Measurements from ENCODE around the gene ZNF830.
"Not testable (repeated sequence)": the region's sequence is repeated elsewhere in the genome, so short reads cannot be mapped to it uniquely, and the experiment has no call there.

ZNF830 gene, protein sequence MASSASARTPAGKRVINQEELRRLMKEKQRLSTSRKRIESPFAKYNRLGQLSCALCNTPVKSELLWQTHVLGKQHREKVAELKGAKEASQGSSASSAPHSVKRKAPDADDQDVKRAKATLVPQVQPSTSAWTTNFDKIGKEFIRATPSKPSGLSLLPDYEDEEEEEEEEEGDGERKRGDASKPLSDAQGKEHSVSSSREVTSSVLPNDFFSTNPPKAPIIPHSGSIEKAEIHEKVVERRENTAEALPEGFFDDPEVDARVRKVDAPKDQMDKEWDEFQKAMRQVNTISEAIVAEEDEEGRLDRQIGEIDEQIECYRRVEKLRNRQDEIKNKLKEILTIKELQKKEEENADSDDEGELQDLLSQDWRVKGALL

DNA sequence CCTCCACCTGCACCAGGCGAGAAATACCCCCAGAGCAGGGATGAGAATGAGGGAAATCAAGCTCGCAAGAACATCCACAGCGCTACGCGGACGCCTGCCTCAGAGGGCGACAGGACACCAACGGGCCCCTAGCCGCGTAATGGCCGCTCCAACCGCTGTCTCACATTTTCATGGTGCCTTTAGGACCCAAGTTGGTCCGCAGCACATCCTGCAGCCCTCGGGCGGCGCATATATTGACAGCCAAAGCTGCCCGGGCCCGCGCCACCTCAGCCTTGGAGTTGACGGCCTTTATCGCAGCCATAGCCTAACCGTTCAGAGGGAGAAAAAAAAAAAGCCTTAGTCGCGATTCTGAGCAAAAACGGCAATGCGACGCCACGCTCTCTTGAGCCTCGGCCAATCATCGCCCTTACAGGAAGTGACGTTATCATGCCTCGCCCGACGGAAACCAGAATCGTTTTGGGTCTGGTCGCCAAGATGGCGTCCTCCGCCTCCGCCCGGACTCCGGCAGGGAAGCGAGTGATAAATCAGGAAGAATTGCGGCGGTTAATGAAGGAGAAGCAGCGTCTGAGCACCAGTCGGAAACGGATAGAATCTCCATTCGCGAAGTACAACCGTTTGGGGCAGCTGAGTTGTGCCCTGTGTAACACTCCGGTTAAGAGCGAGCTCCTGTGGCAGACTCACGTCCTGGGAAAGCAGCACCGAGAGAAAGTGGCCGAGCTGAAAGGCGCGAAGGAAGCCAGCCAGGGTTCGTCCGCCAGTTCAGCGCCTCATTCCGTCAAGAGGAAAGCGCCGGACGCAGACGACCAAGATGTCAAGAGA, at the start of gene ZNF830, which contains the start of gene CCT6B:
Gene ZNF830, plus strand, starts transcription at position 448 of the 819 bp plus-strand sequence. Its CDS starts 27 bp downstream, at position 475.
Gene CCT6B, minus strand, starts transcription at position 368 of the 819 bp plus-strand sequence. Its CDS starts 67 bp downstream, at position 301.
- peak; percentile 81 for DNase-seq

DNA sequence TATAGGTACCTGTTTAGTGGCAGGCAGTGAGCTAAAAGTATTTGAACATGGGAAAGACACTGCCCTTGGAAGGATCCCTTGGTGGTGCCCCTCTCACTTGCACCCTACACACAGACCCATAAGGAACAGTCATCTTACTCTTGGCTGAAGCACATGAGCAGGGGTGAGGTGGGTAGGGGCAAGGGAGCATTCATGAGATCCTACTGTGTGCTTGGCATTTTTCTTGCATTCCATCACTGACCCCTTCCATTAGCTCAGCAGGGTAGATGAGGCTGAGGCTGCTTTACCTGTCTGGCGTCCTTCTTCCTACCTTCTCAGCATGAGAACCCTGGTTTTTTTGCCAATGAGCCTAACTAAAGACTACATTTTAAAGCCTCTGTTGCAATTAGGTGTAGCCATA, 48.3 kb upstream of the ZNF830 start:
- DNase-seq: no peak

DNA sequence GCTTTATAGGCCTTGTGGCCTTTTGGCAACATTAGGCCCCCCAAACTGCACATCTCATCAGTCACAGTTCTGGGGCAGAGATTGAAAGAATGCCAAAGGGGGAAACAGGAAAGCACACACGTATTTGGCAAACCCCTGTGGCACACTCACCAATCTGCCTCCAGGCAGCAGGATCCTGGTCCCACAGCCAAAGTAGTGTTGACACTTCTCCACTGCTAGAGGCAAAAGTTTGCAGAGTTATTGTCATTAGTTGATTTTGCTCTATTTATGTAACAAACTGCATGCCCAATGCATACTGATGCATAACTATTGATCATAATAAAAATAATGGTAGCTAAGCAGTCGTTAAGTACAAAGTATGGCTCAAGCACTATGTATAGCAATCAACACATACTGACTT, 45.2 kb upstream of the ZNF830 start:
- DNase-seq: no peak

DNA sequence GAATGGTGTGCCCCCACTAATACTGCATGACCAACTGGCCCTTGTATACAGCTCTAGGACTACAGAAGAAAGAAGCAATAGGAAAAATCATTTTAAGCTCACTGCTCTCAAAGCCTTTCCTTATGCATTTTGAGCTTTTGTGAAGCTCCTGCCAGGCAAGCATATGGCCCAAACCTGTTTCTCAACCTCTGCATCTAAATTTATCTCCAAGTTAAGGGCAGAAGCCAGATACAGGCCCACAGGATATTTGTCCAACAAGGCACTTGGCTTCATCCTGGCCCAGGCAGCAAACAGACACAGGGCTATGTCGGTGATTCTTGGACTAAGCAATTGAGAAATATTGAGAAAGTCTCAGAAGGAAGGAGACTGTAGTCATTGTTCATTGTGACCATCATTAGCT, 44.0 kb upstream of the ZNF830 start:
- no peak for DNase-seq

DNA sequence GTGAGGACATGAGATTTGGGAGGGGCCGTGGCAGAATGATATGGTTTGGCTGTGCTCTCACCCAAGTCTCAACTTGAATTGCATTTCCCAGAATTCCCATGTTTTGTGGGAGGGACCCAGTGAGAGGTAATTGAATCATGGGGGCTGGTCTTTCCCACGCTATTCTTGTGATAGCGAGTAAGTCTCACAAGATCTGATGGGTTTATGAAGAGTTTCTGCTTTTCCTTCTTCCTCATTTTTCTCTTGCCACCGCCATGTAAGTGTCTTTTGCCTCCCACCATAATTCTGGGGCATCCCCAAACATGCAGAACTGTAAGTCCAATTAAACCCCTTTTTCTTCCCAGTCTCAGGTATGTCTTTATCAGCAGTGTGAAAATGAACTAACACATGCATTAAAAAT, 40.7 kb upstream of the ZNF830 start:
- no peak for DNase-seq

DNA sequence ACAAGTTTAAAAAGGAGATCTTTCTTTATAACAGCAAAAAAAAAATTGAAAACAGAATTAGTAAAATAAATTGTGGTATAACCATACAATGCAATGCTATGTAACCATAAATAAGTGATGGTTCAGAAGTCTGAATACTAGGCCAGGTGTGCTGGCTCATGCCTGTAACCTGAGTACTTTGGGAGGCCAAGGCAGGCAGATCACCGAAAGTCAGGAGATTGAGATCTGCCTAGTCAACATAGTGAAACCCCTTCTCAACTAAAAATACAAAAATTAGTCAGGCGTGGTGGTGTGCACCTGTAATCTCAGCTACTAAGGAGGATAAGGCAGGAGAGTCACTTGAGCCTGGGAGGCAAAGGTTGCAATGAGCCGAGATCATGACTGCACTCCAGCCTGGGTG, 34.7 kb upstream of the ZNF830 start:
- DNase-seq: no peak

DNA sequence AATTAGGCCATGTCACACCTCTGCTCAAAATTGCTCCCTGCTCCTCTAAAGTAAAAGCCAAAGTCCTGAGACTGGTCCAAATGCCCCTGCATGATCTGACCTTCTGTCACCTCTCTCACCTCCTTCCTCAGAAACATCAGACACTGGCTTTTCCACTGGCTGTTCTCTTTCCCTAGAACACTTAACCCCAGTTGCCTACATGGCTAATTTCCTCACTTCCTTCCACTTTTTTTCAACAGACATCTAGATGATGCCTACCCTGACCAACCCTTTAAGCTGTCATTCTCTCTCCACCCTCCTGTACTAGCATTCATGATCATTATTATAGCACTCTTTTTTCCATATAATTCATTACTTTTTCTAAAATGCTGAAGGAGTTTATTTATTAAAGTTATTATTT, 31.1 kb upstream of the ZNF830 start:
- no peak for DNase-seq

DNA sequence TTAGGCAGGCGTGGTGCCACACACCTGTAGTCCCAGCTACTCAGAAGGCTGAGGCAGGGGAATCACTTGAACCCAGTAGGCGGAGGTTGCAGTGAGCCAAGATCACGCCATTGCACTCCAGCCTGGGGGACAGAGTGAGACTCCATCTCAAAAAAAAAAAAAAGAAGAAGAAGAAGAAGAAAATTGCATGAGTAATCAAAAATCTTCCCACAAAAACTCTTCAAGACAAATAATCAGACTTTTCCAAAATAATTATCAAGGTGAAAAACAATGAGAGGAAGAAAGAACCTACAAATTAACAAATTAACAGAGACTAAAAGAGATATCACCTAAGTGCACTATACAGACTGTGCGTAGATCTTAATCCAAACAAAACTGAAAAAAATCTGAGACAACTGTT, 10.6 kb upstream of the ZNF830 start:
- not testable (repeated sequence) for DNase-seq

DNA sequence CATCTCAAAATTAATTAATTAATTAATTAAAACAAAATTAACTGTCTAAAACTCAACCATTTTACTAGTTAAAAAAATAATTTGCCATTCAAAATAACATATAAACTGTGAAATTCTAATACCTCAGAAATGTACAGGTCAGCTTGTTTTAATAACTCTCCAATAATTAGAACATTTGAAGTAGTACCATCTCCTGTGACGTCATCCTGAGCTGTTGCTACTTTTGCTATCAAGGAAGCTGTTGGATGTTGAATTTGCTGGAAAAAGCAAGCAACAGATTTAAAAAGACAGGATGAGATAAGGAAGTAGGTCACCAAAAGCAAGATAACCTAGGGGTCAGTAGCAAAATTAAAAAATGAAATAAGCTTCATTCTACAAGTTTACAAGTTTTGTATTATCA, 2.9 kb upstream of the ZNF830 start:
- no peak for DNase-seq

DNA sequence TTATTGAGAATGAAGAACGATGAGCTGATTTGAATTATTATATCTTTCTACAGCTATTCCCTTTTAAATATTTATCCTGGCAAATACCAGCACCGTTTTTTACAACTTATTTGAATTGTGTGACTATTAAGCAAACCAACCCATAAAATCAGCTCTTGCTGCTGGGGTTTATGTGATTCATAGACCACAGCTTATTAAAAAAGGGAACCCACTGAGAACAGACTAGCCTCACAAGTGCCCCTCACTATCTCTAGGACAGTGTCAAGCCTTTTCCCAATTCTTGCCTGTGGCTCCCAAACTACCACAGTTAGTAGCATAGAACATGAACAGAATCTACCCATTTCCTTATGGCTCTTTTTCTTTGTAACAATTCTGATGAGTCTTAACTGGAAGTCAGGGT, 12.8 kb downstream of the ZNF830 start:
- DNase-seq: no peak

DNA sequence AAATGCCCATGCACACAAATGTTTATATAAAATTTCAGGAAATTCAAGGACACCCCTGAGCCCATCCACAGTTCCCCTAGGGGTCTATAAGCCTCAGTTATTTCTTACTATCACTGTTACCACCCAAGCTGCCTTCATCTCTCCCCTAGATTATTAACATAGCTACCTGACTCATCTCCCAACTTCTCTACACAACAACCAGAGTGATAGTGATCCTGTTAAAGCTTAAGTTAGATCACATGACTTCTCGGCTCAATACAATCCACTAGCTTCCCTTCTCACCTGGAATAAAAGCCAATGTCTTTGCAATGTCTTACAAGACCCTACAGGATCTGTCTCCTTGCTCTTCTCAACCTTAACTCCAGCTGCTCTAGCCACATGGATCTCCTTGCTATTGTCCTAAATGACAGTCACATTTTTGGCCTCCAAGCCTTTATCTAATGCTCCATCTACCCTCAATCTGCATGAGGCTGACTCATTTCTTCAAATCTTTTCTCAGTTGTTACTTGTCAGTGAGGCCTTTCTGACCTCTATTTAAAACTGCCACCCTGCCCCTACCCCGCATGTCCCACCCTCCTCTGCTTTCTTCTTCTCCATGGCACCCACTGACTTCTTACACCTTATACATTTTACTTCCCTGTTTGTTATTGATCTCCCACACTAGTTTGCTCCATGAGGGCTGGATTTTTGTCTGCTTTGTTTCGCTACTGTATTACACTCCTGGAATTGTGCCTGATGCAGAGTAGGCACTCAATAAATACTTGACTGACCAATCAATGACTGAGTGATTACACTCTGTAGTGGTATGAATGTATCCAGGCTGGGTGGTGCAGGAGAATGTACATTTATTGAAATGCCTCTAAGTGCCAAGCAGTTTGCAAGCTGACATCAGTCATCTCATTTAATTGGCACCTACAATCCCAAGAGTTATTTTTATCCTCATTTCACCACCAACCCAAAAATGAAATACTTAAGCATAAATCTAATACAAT, 13.8 kb downstream of the ZNF830 start:
- no peak for DNase-seq

DNA sequence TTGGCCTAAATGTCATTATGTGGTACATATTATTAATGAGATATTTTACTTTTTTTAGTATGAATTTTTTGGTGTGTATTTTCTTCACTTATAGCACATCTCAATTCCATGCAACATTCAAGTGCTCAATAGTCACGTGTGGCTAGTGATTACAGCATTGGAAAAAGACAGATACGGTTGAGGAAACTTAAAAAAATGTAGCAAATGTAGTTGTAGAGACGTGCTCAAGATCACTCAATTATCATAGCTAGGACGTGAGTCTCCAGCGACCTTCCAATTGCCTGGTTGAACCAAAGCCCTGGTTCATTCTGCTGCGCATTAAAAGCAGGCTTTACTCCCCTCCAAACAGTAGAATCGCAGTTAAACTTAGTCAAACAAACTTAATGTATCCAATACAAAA, 17.8 kb downstream of the ZNF830 start:
- no peak for DNase-seq

DNA sequence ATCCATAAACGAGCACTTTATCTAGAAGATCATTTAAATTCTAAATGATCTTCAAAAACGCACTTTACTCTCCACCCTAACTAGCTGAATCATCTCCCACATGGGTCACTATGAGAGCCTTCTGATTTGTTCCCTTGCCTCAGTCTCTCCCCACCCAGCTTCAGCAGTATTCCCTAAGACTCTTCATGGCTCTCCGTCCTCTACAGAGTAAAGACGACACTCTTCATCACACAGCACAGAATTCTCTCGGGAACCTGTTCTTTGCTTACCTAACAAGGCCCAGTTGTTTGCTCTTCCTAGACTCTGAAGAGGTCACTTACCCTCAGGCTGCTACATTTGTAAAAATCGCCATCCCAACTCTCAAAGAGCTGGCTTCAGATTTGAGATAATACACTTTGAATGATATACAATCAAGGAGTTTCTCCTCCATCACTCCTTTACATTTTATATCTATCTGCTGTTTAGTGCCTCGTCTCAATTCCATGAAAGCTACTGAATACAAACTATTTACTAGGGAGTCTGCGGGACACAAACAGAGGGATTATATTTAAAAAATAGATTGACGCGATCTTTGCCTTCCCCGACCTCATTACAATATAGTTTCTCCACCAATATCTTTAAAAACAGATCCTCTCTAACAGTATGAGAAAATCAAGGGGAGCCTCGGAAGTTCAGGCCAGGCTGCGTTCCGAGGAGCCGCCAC, 18.5 kb downstream of the ZNF830 start:
- no peak for DNase-seq

DNA sequence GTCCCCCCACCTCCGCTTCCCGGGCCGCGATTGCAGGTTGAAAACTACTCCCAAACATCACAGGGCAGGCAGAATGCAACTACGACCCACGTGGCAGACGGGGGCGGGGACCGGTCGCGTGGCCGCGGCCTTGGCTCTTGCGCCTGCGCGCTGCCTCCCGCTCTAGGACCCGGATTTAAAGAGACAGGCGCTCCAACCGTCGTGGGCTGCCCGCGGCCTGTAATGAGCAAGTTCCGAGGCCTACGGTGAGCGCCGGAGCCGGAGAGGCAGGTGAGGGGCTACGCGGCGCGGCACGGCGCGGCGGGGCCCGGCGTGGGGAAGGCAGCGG, 19.0 kb downstream of the ZNF830 start, which contains the start of gene LIG3:
Gene LIG3, plus strand, starts transcription at position 160 of the 328 bp plus-strand sequence. CDS start 2,494 bp downstream, outside the sequence.
- peak; percentile 85 for DNase-seq

DNA sequence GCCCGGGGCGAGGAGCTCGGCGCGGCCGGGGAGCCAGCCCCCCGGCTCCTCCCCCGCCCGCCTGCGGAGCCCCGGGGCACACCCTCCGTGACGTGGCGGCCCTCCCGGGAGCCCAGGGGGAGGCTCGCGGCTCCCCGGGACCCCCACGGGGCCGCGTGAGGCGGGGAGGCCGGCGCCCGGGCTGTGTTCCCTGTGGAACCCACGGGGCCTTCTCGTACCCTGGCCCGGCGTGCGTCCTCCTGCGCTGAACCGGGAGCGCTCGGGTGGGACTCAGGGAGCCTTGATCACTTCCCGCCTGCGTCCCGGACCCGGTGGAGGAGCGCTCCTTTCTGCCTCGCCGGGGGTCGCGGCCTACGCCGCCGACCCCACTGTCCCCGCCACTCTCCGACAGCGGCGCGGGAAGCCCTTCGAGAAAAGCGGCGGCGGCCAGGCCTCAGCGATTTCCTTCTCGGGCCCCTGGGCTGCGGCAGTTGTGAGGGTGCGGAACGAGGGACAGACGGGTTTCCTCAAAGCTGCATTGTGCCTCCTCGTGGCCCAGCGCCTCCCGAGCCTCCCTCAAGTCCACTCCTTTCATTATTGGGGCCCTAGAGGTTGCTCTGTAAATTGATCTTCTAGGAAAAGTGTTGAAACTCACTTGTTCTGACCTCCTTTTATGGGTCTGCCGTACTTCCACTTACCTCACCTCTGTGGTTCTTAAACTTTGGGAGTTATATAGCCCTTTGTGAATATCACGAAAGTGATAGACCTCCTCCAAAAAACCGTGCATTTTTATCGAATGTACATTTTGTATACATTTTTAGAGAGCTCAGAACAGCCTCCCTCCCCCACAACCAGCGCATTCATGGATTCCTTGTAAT, 19.6 kb downstream of the ZNF830 start:
- DNase-seq: peak; percentile 31

DNA sequence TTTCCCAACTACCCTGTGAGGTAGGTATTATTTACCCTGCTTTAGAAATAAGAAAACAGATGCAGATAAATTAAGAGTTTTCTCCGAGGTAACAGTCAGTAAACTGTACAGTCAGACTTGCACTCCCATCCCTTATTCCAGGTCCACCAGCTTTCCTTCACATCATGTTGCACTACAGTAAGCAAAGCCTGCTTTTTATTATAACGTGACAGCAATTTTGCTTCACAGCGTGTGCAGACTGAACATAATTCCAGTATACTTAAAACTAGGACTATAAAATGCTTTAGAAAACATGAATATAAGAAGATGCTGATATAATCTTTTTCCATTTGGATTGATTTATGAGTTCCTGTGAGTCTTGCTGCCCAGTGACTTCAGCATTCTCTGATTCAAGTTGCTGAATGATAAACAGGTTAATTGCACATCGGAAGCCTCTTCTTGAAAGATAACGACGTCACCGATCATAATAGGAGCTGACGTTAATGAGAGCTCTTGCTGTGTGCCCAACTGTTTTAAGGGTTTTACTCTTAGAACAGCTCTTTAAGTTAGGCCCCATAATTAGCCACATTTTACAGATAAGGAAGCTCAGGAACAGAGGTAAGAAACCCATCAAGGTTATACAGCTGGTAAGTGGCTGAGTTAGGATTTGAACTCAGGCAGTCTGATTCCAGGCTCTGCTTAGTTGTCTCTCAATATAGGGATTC, 20.4 kb downstream of the ZNF830 start:
- DNase-seq: peak; percentile 19

DNA sequence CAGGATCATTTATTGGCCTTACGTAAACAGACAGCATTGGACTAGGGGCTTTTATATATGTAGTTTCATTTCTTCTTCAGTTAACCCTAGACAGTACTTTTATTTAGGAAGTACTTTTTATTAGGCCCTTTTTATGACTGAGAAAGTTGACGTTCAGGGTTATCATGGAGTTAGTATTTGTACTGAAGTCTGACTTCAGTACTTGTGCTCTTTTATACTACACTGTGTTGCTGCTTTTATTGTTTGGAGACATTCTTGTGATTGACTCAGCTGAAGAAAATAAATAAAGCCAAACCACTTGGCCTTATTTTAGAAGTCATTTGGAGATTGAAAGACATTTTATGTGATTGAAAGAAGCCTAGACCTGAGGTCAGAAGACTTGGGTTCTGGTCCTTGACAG, 25.9 kb downstream of the ZNF830 start:
- no peak for DNase-seq

DNA sequence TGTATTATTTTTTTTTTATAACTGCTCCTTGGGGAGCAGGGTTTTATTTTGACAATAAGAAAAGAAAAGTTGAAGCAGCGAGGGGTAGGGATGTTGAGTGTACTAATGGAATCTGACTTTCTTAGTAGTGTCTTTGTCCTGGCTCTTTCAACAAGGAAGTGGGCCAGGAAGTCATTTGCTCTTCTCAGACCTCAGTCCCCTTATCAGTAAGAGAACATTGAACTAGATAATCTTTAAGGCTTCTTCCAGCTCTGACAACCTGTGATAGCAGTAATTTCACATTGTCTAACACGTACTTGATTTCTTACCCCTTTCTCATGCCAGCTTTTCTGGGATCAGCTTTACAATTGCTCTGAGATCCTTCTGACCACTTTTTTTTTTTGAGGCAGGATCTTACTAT, 27.3 kb downstream of the ZNF830 start:
- no peak for DNase-seq

DNA sequence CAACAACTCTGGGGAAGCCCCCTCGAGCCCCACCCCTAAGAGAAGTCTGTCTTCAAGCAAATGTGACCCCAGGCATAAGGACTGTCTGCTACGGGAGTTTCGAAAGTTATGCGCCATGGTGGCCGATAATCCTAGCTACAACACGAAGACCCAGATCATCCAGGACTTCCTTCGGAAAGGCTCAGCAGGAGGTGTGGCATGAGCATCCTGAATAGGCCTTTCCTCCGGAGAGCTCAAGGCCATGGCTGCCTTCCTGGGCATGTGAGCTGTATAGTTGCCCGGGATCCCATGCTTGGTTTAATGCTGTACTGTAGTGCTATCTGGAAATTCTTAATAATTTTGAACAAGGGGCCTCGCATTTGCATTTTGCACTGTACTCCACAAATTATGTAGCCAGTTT, 28.1 kb downstream of the ZNF830 start:
- DNase-seq: no peak

DNA sequence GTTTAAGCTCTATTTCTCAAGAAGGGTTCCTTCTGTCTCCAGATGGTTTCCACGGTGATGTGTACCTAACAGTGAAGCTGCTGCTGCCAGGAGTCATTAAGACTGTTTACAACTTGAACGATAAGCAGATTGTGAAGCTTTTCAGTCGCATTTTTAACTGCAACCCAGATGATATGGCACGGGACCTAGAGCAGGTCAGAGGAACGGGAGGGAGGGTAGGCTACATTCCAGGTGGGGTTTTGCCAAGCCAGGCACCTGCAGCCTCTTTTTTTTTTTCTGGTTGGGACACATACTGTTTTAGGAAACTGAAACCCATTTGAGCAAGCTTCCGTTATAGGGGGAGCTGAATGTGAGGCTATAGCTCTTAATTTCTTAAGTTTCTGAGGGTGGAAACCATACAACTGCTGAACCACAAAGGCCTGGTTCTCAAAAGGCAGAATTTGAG, 29.6 kb downstream of the ZNF830 start:
- DNase-seq: no peak
